WTC11 (cell line): ENCODE results near the gene SLC6A18. TPM values are rescaled to one million over a fixed set of nuclear protein-coding genes. Genes with fewer than 3 reads are reported as not detected.

Experiments
- ATAC-seq: fragments of 200-7000 bp; cut with Tn5 transposase; 2 replicates; pipeline ENCODE4 v1.10.0; 2021; ENCODE audit warnings: mild to moderate bottlenecking, moderate library complexity
- CTCF ChIA-PET: fragments of 300-600 bp; sonication (Branson Sonifier 250); formaldehyde crosslinking; loops from one replicate; lab custom pipeline; 2021; ENCODE audit warnings: antibody characterized with exemption; lab: Charles Lee
- POLR2A ChIA-PET: fragments of 350-600 bp; sonication (Branson Sonifier 250); formaldehyde crosslinking; loops from one replicate; lab custom pipeline; 2021; ENCODE audit warnings: antibody characterized with exemption; lab: Charles Lee
- DNase-seq: peaks from one replicate; pipeline ENCODE4 v3.0.0; 2021; ENCODE audit warnings: low spot score
- H3K27ac Mint-ChIP-seq: 2 replicates; pipeline ENCODE4 v1.8.0; 2021; ENCODE audit warnings: mixed read lengths
- H3K27me3 Mint-ChIP-seq: 2 replicates; pipeline ENCODE4 v1.8.0; 2021; ENCODE audit warnings: low read depth, mild to moderate bottlenecking, moderate library complexity, mixed read lengths
- H3K36me3 Mint-ChIP-seq: 2 replicates; pipeline ENCODE4 v1.8.0; 2021; ENCODE audit warnings: mixed read lengths
- H3K4me1 Mint-ChIP-seq: 2 replicates; pipeline ENCODE4 v1.8.0; 2022; ENCODE audit warnings: mixed read lengths
- H3K4me3 Mint-ChIP-seq: 2 replicates; pipeline ENCODE4 v1.8.0; 2021; ENCODE audit warnings: mild to moderate bottlenecking, moderate library complexity, mixed read lengths
- H3K9me3 Mint-ChIP-seq: 2 replicates; pipeline ENCODE4 v1.8.0; 2021; ENCODE audit warnings: mixed read lengths
- CREB1 ChIP-seq: sonication (generic); formaldehyde crosslinking; IDR thresholded peaks from 2 replicates; pipeline ENCODE4 v1.8.0; 2023; ENCODE audit warnings: mild to moderate bottlenecking, missing genetic modification reagents
- CREM ChIP-seq: sonication (generic); formaldehyde crosslinking; IDR thresholded peaks from 2 replicates; pipeline ENCODE4 v1.8.1; 2022; ENCODE audit warnings: mild to moderate bottlenecking, missing genetic modification reagents, moderate library complexity
- ESRRA ChIP-seq: sonication (generic); formaldehyde crosslinking; IDR thresholded peaks from 2 replicates; pipeline ENCODE4 v1.8.1; 2022; ENCODE audit warnings: mild to moderate bottlenecking, missing genetic modification reagents, borderline replicate concordance
- ETV6 ChIP-seq: sonication (generic); formaldehyde crosslinking; IDR thresholded peaks from 2 replicates; pipeline ENCODE4 v1.8.1; 2022; ENCODE audit warnings: mild to moderate bottlenecking, missing genetic modification reagents
- GABPB1 ChIP-seq: sonication (generic); formaldehyde crosslinking; IDR thresholded peaks from 2 replicates; pipeline ENCODE4 v1.8.1; 2023; ENCODE audit warnings: mild to moderate bottlenecking, missing genetic modification reagents
- NFYB ChIP-seq: sonication (generic); formaldehyde crosslinking; conservative IDR thresholded peaks from 2 replicates; pipeline ENCODE4 v1.8.0; 2022; ENCODE audit warnings: low read depth, missing genetic modification reagents
- NR1H2 ChIP-seq: sonication (generic); formaldehyde crosslinking; IDR thresholded peaks from 2 replicates; pipeline ENCODE4 v1.9.0; 2021; ENCODE audit warnings: mild to moderate bottlenecking, moderate library complexity, missing genetic modification reagents
- OVOL2 ChIP-seq: fragments of 250-450 bp; sonication (Bioruptor Pico); IDR thresholded peaks from 2 replicates; pipeline ENCODE4 v1.9.0; 2021; ENCODE audit warnings: mild to moderate bottlenecking, borderline replicate concordance
- SP1 ChIP-seq: sonication (generic); formaldehyde crosslinking; conservative IDR thresholded peaks from 2 replicates; pipeline ENCODE4 v1.8.1; 2022; ENCODE audit warnings: missing genetic modification reagents
- TCF7 ChIP-seq: sonication (generic); formaldehyde crosslinking; IDR thresholded peaks from 2 replicates; pipeline ENCODE4 v1.8.0; 2022; ENCODE audit warnings: mild to moderate bottlenecking, low read depth, missing genetic modification reagents, moderate library complexity
- ZNF232 ChIP-seq: sonication (generic); formaldehyde crosslinking; IDR thresholded peaks from 2 replicates; pipeline ENCODE4 v1.8.0; 2022; ENCODE audit warnings: mild to moderate bottlenecking, missing genetic modification reagents
- ZNF317 ChIP-seq: sonication (generic); formaldehyde crosslinking; IDR thresholded peaks from 2 replicates; pipeline ENCODE4 v1.8.1; 2023; ENCODE audit warnings: low read depth, mild to moderate bottlenecking, moderate library complexity, missing genetic modification reagents, borderline replicate concordance
- ZNF416 ChIP-seq: fragments of 250-450 bp; sonication (Bioruptor Pico); IDR thresholded peaks from 2 replicates; pipeline ENCODE4 v1.9.0; 2021; ENCODE audit warnings: mild to moderate bottlenecking, inconsistent platforms
- total RNA-seq: library from RNA; stranded (reverse); gene quantifications from 3 replicates; pipeline ENCODE4 v1.2.3, GENCODE V29; 2021
- TF ChIP-seq, protein P1 (sequence below): sonication (generic); formaldehyde crosslinking; IDR thresholded peaks from 2 replicates; pipeline ENCODE4 v1.8.1; 2023; ENCODE audit warnings: mild to moderate bottlenecking, missing genetic modification reagents, moderate library complexity
- TF ChIP-seq, protein P2 (sequence below): sonication (generic); formaldehyde crosslinking; IDR thresholded peaks from 2 replicates; pipeline ENCODE4 v1.8.0; 2022; ENCODE audit warnings: missing genetic modification reagents
- TF ChIP-seq, protein P3 (sequence below): sonication (generic); formaldehyde crosslinking; IDR thresholded peaks from 2 replicates; pipeline ENCODE4 v1.8.1; 2023; ENCODE audit warnings: mild to moderate bottlenecking, missing genetic modification reagents
- TF ChIP-seq, protein P4 (sequence below): sonication (generic); formaldehyde crosslinking; IDR thresholded peaks from 2 replicates; pipeline ENCODE4 v1.8.0; 2022; ENCODE audit warnings: mild to moderate bottlenecking, missing genetic modification reagents
- TF ChIP-seq, protein P5 (sequence below): sonication (generic); formaldehyde crosslinking; IDR thresholded peaks from 2 replicates; pipeline ENCODE4 v1.8.0; 2023; ENCODE audit warnings: missing genetic modification reagents
- TF ChIP-seq, protein P6 (sequence below): sonication (generic); formaldehyde crosslinking; IDR thresholded peaks from 2 replicates; pipeline ENCODE4 v1.8.1; 2022; ENCODE audit warnings: low read depth, mild to moderate bottlenecking, moderate library complexity, missing genetic modification reagents, borderline replicate concordance
- TF ChIP-seq, protein P7 (sequence below): fragments of 250-450 bp; sonication (Bioruptor Pico); IDR thresholded peaks from 2 replicates; pipeline ENCODE4 v1.9.0; 2021; ENCODE audit warnings: mild to moderate bottlenecking

SLC6A18 gene
- total RNA-seq, 1 experiment from 2014 or later: not detected

DNA sequence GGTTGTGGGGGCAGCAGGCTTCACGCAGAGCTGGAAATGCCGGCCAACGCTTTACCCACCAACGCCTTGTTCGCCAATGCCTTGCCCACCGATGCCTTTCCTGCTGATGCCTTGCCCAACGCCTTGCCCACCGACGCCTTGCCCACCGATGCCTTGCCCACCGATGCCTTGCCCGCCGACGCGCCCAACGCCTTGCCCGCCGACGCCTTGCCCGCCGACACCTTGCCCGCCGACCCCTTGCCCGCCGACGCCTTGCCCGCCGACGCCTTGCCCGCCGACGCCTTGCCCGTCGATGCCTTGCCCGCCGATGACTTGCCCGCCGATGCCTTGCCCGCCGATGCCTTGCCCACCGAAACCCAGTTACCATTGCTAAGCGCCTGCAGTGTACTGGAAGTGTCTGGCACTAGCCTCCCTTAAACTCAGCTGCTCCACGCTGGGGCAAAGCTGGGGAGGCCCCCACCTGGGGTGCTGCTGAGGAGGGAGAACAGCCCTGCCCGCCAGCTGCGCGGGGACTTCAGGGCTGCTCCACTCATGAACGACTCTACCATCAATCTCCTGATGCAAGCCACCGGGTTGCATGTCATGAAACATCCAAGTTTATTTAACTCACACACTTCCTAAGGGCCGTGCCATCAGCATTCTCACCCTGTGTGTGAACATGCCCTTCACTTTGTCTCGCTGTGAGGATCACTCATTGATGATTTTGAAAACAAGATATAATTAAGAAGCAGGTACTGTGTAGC is 1.8 kb downstream of the SLC6A18 start:
- H3K27me3 Mint-ChIP-seq: no peaks in the 10 kb centered on the region
- no peaks in the 10 kb centered on the region for H3K36me3 Mint-ChIP-seq
- ChIA-PET CTCF (interaction anchor here (0.8 to 1.6 kb wide), 2 partner anchors 10 to 244 kb away, joined by 4 read pairs; no protein-coding TSS in a partner anchor), POLR2A (no interaction called here)
- no peak for DNase-seq
- H3K9me3 Mint-ChIP-seq: peaks cover 6% of the 10 kb centered on the region
- H3K27ac Mint-ChIP-seq: no peak overlapping the region
- no peak overlapping the region for H3K4me3 Mint-ChIP-seq
- peaks cover 4% of the 10 kb centered on the region for H3K4me1 Mint-ChIP-seq
- ATAC-seq: no peak
- TF ChIP-seq, protein P1, sequence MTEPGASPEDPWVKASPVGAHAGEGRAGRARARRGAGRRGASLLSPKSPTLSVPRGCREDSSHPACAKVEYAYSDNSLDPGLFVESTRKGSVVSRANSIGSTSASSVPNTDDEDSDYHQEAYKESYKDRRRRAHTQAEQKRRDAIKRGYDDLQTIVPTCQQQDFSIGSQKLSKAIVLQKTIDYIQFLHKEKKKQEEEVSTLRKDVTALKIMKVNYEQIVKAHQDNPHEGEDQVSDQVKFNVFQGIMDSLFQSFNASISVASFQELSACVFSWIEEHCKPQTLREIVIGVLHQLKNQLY: no peak
- no peak for TF ChIP-seq OVOL2 (CRISPR knock-in tag)
- TF ChIP-seq, protein P2, sequence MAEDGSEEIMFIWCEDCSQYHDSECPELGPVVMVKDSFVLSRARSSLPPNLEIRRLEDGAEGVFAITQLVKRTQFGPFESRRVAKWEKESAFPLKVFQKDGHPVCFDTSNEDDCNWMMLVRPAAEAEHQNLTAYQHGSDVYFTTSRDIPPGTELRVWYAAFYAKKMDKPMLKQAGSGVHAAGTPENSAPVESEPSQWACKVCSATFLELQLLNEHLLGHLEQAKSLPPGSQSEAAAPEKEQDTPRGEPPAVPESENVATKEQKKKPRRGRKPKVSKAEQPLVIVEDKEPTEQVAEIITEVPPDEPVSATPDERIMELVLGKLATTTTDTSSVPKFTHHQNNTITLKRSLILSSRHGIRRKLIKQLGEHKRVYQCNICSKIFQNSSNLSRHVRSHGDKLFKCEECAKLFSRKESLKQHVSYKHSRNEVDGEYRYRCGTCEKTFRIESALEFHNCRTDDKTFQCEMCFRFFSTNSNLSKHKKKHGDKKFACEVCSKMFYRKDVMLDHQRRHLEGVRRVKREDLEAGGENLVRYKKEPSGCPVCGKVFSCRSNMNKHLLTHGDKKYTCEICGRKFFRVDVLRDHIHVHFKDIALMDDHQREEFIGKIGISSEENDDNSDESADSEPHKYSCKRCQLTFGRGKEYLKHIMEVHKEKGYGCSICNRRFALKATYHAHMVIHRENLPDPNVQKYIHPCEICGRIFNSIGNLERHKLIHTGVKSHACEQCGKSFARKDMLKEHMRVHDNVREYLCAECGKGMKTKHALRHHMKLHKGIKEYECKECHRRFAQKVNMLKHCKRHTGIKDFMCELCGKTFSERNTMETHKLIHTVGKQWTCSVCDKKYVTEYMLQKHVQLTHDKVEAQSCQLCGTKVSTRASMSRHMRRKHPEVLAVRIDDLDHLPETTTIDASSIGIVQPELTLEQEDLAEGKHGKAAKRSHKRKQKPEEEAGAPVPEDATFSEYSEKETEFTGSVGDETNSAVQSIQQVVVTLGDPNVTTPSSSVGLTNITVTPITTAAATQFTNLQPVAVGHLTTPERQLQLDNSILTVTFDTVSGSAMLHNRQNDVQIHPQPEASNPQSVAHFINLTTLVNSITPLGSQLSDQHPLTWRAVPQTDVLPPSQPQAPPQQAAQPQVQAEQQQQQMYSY (CRISPR knock-in tag): no peak
- TF ChIP-seq TCF7 (CRISPR knock-in tag): no peak
- TF ChIP-seq ZNF317 (CRISPR knock-in tag): no peak
- no peak for TF ChIP-seq ETV6 (CRISPR knock-in tag)
- TF ChIP-seq, protein P3, sequence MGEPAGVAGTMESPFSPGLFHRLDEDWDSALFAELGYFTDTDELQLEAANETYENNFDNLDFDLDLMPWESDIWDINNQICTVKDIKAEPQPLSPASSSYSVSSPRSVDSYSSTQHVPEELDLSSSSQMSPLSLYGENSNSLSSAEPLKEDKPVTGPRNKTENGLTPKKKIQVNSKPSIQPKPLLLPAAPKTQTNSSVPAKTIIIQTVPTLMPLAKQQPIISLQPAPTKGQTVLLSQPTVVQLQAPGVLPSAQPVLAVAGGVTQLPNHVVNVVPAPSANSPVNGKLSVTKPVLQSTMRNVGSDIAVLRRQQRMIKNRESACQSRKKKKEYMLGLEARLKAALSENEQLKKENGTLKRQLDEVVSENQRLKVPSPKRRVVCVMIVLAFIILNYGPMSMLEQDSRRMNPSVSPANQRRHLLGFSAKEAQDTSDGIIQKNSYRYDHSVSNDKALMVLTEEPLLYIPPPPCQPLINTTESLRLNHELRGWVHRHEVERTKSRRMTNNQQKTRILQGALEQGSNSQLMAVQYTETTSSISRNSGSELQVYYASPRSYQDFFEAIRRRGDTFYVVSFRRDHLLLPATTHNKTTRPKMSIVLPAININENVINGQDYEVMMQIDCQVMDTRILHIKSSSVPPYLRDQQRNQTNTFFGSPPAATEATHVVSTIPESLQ: no peak
- TF ChIP-seq CREM (CRISPR knock-in tag): no peak
- TF ChIP-seq ESRRA (CRISPR knock-in tag): no peak
- no peak for TF ChIP-seq ZNF416 (CRISPR knock-in tag)
- TF ChIP-seq SP1 (CRISPR knock-in tag): no peak
- no peak for TF ChIP-seq GABPB1 (CRISPR knock-in tag)
- TF ChIP-seq, protein P4, sequence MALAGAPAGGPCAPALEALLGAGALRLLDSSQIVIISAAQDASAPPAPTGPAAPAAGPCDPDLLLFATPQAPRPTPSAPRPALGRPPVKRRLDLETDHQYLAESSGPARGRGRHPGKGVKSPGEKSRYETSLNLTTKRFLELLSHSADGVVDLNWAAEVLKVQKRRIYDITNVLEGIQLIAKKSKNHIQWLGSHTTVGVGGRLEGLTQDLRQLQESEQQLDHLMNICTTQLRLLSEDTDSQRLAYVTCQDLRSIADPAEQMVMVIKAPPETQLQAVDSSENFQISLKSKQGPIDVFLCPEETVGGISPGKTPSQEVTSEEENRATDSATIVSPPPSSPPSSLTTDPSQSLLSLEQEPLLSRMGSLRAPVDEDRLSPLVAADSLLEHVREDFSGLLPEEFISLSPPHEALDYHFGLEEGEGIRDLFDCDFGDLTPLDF (CRISPR knock-in tag): no peak
- no peak for TF ChIP-seq NR1H2 (CRISPR knock-in tag)
- TF ChIP-seq, protein P5, sequence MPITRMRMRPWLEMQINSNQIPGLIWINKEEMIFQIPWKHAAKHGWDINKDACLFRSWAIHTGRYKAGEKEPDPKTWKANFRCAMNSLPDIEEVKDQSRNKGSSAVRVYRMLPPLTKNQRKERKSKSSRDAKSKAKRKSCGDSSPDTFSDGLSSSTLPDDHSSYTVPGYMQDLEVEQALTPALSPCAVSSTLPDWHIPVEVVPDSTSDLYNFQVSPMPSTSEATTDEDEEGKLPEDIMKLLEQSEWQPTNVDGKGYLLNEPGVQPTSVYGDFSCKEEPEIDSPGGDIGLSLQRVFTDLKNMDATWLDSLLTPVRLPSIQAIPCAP (CRISPR knock-in tag): no peak
- TF ChIP-seq, protein P6, sequence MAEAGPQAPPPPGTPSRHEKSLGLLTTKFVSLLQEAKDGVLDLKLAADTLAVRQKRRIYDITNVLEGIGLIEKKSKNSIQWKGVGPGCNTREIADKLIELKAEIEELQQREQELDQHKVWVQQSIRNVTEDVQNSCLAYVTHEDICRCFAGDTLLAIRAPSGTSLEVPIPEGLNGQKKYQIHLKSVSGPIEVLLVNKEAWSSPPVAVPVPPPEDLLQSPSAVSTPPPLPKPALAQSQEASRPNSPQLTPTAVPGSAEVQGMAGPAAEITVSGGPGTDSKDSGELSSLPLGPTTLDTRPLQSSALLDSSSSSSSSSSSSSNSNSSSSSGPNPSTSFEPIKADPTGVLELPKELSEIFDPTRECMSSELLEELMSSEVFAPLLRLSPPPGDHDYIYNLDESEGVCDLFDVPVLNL (CRISPR knock-in tag): no peak
- TF ChIP-seq, protein P7, sequence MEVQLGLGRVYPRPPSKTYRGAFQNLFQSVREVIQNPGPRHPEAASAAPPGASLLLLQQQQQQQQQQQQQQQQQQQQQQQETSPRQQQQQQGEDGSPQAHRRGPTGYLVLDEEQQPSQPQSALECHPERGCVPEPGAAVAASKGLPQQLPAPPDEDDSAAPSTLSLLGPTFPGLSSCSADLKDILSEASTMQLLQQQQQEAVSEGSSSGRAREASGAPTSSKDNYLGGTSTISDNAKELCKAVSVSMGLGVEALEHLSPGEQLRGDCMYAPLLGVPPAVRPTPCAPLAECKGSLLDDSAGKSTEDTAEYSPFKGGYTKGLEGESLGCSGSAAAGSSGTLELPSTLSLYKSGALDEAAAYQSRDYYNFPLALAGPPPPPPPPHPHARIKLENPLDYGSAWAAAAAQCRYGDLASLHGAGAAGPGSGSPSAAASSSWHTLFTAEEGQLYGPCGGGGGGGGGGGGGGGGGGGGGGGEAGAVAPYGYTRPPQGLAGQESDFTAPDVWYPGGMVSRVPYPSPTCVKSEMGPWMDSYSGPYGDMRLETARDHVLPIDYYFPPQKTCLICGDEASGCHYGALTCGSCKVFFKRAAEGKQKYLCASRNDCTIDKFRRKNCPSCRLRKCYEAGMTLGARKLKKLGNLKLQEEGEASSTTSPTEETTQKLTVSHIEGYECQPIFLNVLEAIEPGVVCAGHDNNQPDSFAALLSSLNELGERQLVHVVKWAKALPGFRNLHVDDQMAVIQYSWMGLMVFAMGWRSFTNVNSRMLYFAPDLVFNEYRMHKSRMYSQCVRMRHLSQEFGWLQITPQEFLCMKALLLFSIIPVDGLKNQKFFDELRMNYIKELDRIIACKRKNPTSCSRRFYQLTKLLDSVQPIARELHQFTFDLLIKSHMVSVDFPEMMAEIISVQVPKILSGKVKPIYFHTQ (CRISPR knock-in tag): no peak
- no peak for TF ChIP-seq NFYB (CRISPR knock-in tag)
- no peak for TF ChIP-seq ZNF232 (CRISPR knock-in tag)
- TF ChIP-seq CREB1 (CRISPR knock-in tag): no peak
